ENCODE measurements around the gene CALHM2. TPM values are rescaled to one million over a fixed set of nuclear protein-coding genes. Genes with fewer than 3 reads are reported as not detected.

Gene CALHM2
- polyA plus RNA-seq, 3 donors = 6.6 to 95.5 (median 38.1) TPM

GRCh38 chr10:103456074-103456660 is 4.0 kb upstream of the CALHM2 start:
- 90 to 96% (median 91%) methylated on average over 9 of the region's 9 CpGs for WGBS, 3 donors
- no peak overlapping the region for H3K27ac ChIP-seq (ENCODE audit: low read depth, low read length)

GRCh38 chr10:103455235-103455634 is 3.1 kb upstream of the CALHM2 start:
- no peak overlapping the region for H3K27ac ChIP-seq (ENCODE audit: low read depth, low read length)

DNA sequence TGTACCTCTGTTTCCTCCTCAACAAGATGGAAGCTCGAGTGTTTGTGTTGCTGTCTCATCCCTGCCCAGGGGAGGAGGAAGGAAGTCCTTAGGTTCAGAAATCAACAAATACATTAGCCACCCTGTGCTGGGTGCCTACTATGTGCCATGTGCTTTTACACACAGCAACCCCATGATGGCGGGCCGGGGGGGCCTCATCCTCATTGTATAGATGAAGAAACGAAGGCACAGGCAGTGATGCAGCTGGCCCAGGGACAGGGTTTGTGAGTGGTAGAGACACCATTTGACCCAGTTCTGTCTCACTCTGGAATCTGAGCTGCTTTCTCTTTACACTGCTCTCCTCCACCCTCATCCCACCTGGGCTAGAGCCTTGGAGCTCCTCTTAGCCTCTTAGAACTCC is 1.9 kb upstream of the CALHM2 start:
- WGBS, 3 donors = 79 to 91% (median 83%) methylated on average over 4 of the region's 4 CpGs
- H3K27ac ChIP-seq (ENCODE audit: low read depth, low read length) = no peak overlapping the region

More at GRCh38 chr10:103455235-103455634, 3.1 kb upstream of the CALHM2 start:
- WGBS, 3 donors = 85 to 91% (median 88%) methylated on average over 25 of the region's 25 CpGs

DNA sequence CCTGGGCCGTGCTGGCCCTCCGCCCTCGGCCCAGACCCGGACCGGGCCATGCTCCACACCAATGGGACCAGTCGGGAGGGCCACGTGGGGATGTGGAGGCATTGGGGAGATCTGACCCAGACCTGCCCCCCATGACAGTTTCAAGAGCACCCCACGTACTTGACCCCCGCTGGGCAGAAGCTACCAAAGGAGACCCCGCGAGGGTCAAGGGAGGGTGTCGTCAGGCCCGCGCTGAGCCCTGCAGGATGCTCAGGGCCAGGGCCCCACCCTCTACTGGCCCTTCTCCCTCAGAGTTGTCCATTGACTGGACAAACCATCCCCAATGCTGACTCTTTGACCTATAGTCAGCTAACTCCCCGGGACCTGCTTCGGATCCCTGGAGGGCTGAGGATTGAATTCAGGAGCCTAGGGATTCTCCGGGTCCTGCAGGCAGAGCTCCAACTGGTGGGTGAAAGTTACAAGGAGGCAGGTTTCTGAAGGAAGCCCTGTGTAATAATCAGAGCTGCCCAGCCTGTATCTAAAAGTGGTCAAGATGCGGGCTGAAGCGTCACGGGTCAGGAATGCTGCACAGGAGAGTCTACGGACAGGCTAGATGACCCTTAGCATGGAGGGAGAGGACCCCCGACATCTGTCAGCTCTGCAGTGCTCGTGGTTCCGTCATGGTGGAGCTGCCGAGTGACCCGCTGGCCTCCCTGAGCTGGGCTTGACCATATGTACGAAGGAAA is 498 bp upstream of the CALHM2 start:
- WGBS, 3 donors = 30 to 33% (median 31%) methylated on average over 22 to 27 of the region's 27 CpGs
- H3K27ac ChIP-seq (ENCODE audit: low read depth, low read length) = peak overlapping the region; percentile 71

- H3K27ac ChIP-seq (ENCODE audit: low read depth, low read length) = peak overlapping the region; percentile 71
- WGBS, 3 donors = 2 to 50% (median 9%) methylated on average over 14 of the region's 14 CpGs
Observed at GRCh38 chr10:103451091-103451813, 918 bp downstream of the CALHM2 start.

DNA sequence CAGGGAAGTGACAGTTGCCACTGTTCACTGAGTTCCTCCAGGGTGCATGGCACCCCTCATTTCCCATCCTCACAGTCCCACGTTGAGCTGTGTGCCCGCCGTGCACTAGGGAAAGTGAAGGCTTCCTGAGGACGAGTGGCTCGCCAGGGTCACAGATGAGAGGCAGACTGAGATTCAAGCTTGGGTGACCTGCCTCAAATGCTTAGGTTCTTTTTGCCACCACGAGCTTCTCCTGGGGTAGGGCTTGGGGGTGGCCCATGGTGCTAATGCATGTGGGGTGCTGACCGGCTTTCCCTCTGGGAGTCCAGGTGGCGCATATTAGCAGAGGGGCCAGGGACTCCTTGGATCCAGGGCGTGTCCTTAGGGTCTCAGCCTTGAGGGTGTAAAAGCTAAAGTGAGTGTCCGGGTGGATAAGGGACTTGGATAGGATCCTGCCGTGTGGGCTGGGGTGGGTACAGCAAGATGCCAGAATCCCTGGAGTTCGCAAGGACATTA is 1.9 kb downstream of the CALHM2 start:
- H3K27ac ChIP-seq (ENCODE audit: low read depth, low read length) = peak overlapping the region; percentile 48
- 72 to 86% (median 74%) methylated on average over 12 of the region's 12 CpGs for WGBS, 3 donors

DNA sequence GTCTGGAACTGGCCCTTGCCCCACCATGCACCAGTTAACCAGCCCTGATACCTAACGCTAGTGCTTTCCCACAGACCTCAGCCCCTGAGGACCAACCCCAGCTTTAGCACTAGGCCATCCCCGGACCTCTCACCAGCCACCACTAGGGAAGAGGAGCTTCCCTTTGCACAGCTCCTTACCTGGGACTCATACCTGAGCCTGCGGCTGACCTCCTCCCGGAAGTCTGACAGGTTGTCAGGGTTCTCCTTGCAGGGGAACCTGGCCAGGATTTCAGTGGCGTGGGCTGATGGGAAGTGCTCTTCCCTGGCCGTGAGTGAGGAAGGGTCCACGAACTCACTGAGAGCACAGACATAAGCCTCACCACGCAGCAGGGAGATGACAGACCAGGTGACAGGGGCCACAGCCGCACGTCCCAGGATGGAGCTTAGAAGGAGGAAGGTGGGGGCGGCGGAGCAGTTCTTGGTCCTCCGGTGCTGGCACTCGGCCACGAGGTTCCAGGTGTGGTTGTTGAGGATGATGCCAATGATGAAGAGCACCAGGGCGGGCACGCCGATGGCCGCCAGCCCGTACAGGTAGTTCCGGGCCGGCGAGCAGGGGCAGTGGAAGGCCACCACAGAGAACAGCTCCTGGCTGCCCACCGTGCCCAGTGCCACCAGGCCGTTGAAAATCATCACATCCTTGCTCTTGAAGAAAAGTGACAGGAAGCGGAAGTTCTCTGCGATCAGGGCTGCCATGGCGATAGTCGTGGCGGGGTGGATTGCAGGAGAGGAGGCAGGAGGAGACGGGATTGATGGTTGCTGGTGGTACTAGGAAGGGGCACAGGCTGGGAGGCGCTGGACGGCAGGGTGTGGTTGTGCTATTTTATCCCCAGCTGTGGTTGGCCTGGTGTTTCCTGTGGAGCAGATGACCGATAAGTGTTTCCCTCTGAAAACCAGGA is 2.7 kb downstream of the CALHM2 start:
- WGBS, 3 donors = 67 to 84% (median 72%) methylated on average over 33 to 34 of the region's 34 CpGs
- H3K27ac ChIP-seq (ENCODE audit: low read depth, low read length) = peak overlapping the region; percentile 71

GRCh38 chr10:103448746-103449145 is 3.4 kb downstream of the CALHM2 start:
- WGBS, 3 donors = 33 to 73% (median 43%) methylated on average over 1 of the region's 1 CpG
- H3K27ac ChIP-seq (ENCODE audit: low read depth, low read length) = no peak overlapping the region

GRCh38 chr10:103447187-103447586 is 5.0 kb downstream of the CALHM2 start:
- WGBS, 3 donors = 95 to 97% (median 95%) methylated on average over 23 of the region's 23 CpGs
- H3K27ac ChIP-seq (ENCODE audit: low read depth, low read length) = peak overlapping the region; percentile 65

DNA sequence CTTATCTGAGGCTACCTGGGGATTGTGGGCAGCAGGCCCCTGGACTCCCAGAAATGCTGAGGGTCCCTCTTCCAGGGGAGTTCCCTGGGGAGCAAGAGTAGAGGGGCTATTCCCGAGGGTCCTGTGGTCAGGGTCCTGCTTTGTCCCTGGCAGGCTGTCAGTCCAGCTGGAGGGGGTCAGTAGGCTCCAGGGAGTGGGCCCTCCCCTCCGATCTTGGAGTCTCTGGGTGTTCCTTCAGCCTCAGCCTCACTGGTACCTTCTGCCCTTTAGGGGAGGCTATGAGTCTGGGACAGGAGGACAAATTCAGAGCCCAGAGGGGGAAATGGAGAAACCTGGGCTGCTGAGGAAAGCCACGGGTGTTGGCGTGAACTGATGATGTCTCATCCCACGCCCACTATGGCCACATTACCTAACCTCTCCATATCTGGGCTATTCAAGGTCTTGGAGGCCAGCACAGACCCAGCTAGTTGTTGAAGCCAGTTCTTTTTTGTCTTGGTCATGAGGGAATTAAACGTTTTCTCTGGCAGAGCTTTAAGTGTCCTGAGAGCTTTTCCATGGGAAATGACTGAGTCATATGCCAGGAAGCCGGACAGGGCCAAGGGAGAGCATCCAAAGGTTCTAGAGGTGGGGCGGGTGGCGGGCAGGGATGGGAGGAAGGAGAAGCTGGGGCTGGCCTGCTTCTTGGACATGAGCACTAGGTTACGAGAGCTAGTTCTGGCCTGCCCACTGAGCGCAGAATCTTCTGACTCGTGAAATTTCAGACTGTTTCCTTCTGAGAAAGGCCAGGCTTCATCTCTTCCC is 6.2 kb downstream of the CALHM2 start:
- peak overlapping the region; percentile 79 for H3K27ac ChIP-seq (ENCODE audit: low read depth, low read length)
- 37 to 76% (median 44%) methylated on average over 12 of the region's 12 CpGs for WGBS, 3 donors

DNA sequence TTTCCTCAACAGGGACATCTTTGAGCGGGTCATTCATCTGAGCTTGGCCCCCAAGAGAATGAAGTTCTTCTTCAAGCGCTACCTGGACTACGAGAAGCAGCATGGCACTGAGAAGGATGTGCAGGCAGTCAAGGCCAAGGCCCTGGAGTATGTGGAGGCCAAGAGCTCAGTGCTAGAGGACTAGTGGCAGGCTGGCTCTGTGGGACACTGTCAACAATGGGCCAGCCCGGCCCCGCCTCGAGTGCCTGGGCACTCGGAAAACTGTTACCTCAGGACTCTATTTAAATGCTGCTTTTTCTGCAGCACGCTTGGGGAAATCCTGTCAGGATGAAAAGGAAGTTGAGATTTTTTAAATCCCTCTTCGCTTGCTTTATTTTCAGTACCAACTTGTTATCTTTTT is 6.8 kb downstream of the CALHM2 start:
- 81 to 89% (median 85%) methylated on average over 9 of the region's 9 CpGs for WGBS, 3 donors
- peak overlapping the region; percentile 79 for H3K27ac ChIP-seq (ENCODE audit: low read depth, low read length)

DNA sequence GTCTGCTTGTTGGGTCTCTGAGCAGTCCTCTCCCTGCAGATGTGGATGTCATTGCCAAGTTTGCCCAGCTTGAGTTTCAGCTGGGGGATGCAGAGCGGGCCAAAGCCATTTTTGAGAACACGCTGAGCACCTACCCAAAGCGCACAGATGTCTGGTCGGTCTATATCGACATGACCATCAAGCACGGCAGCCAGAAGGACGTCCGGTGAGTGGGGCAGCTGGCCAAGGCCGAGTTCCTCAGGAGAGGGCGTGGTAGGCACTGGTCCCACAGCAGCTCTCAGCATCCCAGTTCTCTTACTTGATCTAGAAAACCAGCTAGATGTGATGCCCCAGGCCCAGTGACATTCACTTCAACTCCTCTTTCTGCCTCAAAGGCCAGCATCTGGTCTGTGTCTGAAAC is 7.7 kb downstream of the CALHM2 start:
- 59 to 82% (median 72%) methylated on average over 7 to 10 of the region's 10 CpGs for whole genome bisulfite sequencing, 3 donors

GRCh38 chr10:103443475-103444185 is 8.5 kb downstream of the CALHM2 start:
- 71 to 84% (median 78%) methylated on average over 23 of the region's 23 CpGs for WGBS, 3 donors
- no peak overlapping the region for H3K27ac ChIP-seq (ENCODE audit: low read depth, low read length)

More for the DNA sequence above, 7.7 kb downstream of the CALHM2 start:
- no peak overlapping the region for H3K27ac ChIP-seq (ENCODE audit: low read depth, low read length)

GRCh38 chr10:103442031-103442461 is 10.1 kb downstream of the CALHM2 start:
- 73 to 81% (median 74%) methylated on average over 13 of the region's 13 CpGs for WGBS, 3 donors
- no peak overlapping the region for H3K27ac ChIP-seq (ENCODE audit: low read depth, low read length)

DNA sequence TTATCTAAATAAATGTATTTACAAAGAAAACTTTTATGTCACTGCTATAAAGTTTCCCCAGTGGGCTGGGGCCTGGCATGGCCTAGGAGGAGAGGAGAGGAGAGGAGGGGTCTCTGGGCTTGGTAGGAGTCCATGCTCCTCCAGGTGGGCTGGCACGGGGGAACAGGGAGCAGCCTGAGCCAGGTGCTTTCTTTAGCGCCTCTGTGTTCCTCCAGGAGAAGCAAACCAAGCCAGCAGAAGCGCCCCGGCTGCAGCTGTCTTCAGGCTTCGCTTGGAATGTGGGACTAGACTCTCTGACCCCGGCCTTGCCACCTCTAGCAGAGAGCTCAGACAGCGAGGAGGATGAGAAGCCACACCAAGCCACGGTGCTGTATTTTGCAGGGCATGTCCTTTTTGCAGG is 10.6 kb downstream of the CALHM2 start:
- WGBS, 3 donors = 74 to 83% (median 79%) methylated on average over 8 of the region's 8 CpGs
- no peak overlapping the region for H3K27ac ChIP-seq (ENCODE audit: low read depth, low read length)

DNA sequence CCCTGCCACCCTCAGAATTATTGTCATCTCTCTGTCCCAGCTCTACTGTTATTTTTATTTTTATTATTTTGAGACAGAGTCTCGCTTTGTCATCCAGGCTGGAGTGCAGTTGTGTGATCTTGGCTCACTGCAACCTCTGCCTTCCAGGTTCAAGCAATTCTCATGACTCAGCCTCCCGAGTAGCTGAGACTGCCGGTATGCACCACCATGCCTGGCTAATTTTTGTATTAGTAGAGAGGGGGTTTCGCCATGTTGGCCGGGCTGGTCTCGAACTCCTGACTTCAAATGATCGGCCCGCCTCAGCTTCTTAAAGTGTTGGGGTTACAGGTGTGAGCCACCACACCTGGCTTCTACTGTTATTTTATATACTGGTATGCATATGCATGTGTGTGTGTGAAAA is 11.0 kb downstream of the CALHM2 start:
- H3K27ac ChIP-seq (ENCODE audit: low read depth, low read length) = no peak overlapping the region
- 91 to 98% (median 93%) methylated on average over 8 of the region's 8 CpGs for WGBS, 3 donors

DNA sequence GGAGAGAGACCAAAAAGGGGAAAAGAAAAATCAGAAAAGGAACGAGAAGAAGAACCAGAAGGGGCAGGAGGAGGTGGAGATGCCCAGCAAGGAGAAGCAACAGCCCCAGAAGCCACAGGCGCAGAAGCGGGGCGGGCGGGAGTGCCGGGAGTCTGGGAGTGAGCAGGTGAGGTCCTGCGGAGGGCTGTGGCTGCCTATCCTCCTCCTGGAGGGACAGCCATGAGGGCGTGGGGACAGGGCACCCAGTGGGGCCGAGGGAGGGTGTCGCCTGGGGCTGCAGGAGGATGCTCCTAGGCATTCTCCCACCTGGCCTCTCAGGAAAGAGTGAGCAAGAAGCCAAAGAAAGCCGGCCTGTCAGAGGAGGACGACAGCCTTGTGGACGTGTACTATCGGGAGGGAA is 11.8 kb downstream of the CALHM2 start:
- 92 to 97% (median 94%) methylated on average over 14 of the region's 14 CpGs for WGBS, 3 donors
- H3K27ac ChIP-seq (ENCODE audit: low read depth, low read length) = no peak overlapping the region

Data from adipose tissue (tissue), 3 donors.